Keratinocyte (primary cell): ENCODE measurements around the gene HLA-C. TPM values are rescaled to one million over a fixed set of nuclear protein-coding genes. Genes with fewer than 3 reads are reported as not detected.

Experiments
- DNase-seq: peaks from one replicate; pipeline ENCODE4 v3.0.0-alpha.2; 2011; ENCODE audit warnings: low read depth, missing footprints, low spot score
- FAIRE-seq: peaks from 2 replicates; lab custom pipeline; 2011; peaks lifted over from hg19 to GRCh38; lab: Jason Lieb, UNC
- H2AFZ ChIP-seq: 2 replicates; pipeline ENCODE4 v1.6.0; 2012; ENCODE audit warnings: low read length, control low read depth, inconsistent platforms; ENCODE audit not compliant: control insufficient read depth
- H3K27ac ChIP-seq: 2 replicates; pipeline ENCODE4 v1.5.1; 2011; ENCODE audit warnings: low read length; ENCODE audit not compliant: control insufficient read depth, insufficient read depth
- H3K27me3 ChIP-seq: 3 replicates; pipeline ENCODE4 v1.6.0; 2011; ENCODE audit warnings: low read length; ENCODE audit not compliant: control insufficient read depth, insufficient read depth; ENCODE audit errors: extremely low read depth
- H3K36me3 ChIP-seq, 2 experiments: 2 replicates in 1 of 2; 3 replicates in 1 of 2; pipeline ENCODE4 v1.5.1; 2011; ENCODE audit warnings: low read length in 2 of 2, mild to moderate bottlenecking in 1 of 2; ENCODE audit not compliant: control insufficient read depth in 2 of 2, insufficient read depth in 2 of 2; ENCODE audit errors: extremely low read depth in 1 of 2
- H3K4me1 ChIP-seq: 3 replicates; pipeline ENCODE4 v1.5.1; 2011; ENCODE audit warnings: low read length; ENCODE audit not compliant: control insufficient read depth, insufficient read depth; ENCODE audit errors: extremely low read depth
- H3K4me2 ChIP-seq: 3 replicates; pipeline ENCODE4 v1.6.0; 2011; ENCODE audit warnings: low read depth, low read length; ENCODE audit not compliant: control insufficient read depth, insufficient read depth; ENCODE audit errors: extremely low read depth
- H3K4me3 ChIP-seq, 3 experiments: fragments of 200-600 bp in 1 of 3; sonication (generic) in 1 of 3; 2 replicates in 2 of 3; 3 replicates in 1 of 3; pipeline ENCODE4 v1.5.1; 2011 to 2016; ENCODE audit warnings: low read length in 3 of 3, mild to moderate bottlenecking in 3 of 3, control low read depth in 2 of 3, inconsistent platforms in 1 of 3, low read depth in 1 of 3, mixed read lengths in 1 of 3, mixed run types in 1 of 3, moderate library complexity in 1 of 3; ENCODE audit not compliant: control insufficient read depth in 2 of 3, insufficient read depth in 2 of 3; ENCODE audit errors: extremely low read depth in 1 of 3
- H3K79me2 ChIP-seq: 2 replicates; pipeline ENCODE4 v1.6.0; 2012; ENCODE audit warnings: low read length; ENCODE audit not compliant: control insufficient read depth, insufficient read depth
- H3K9ac ChIP-seq: 3 replicates; pipeline ENCODE4 v1.6.0; 2011; ENCODE audit warnings: low read length; ENCODE audit not compliant: control insufficient read depth, insufficient read depth; ENCODE audit errors: extremely low read depth
- H3K9me1 ChIP-seq: 3 replicates; pipeline ENCODE4 v1.6.0; 2011; ENCODE audit warnings: low read length; ENCODE audit not compliant: control insufficient read depth, insufficient read depth; ENCODE audit errors: extremely low read depth
- H3K9me3 ChIP-seq: 2 replicates; pipeline ENCODE4 v1.5.1; 2012; ENCODE audit warnings: low read depth, low read length; ENCODE audit not compliant: control insufficient read depth
- H4K20me1 ChIP-seq: 3 replicates; pipeline ENCODE4 v1.6.0; 2011; ENCODE audit warnings: low read length; ENCODE audit not compliant: control insufficient read depth, insufficient read depth; ENCODE audit errors: extremely low read depth
- EZH2 ChIP-seq: IDR thresholded peaks from one replicate; pipeline ENCODE4 v1.6.1; 2012; ENCODE audit warnings: inconsistent platforms, mild to moderate bottlenecking, low read length, moderate library complexity
- dilution Hi-C: fragments of 300-500 bp; cut with MboI; formaldehyde crosslinking; loops from one replicate; pipeline ENCODE4 v1.7.0; 2020; ENCODE audit warnings: low sequenced_read_pairs; ENCODE audit not compliant: extremely low pct_ligation_motif_present
- polyA plus RNA-seq, 5 experiments: library from polyadenylated mRNA; depleted of rRNA in 3 of 5; stranded (reverse) in 3 of 5; stranded (forward) in 1 of 5; unstranded in 1 of 5; fragments of >200 nt; gene quantifications; 1 replicate in 1 of 5; 2 replicates in 3 of 5; 3 replicates in 1 of 5; pipeline versions ENCODE4 v1.2.1 to v1.2.3, GENCODE V29; 2011 to 2012; ENCODE audit warnings: missing spikeins in 2 of 5, low read depth in 1 of 5, low replicate concordance in 1 of 5
- TF ChIP-seq, protein P1 (sequence below), 3 experiments: IDR thresholded peaks in 1 of 3; conservative IDR thresholded peaks in 1 of 3; optimal IDR thresholded peaks in 1 of 3; 2 replicates in 2 of 3; 3 replicates in 1 of 3; pipeline versions ENCODE3 to v1.5.1; 2011; ENCODE audit warnings: low read length in 3 of 3, mild to moderate bottlenecking in 3 of 3, moderate library complexity in 2 of 3, control low read depth in 1 of 3, inconsistent platforms in 1 of 3; ENCODE audit not compliant: insufficient read depth in 2 of 3; ENCODE audit errors: extremely low read depth in 1 of 3

Gene HLA-C
- polyA plus RNA-seq, 1 donor (not counting 4 experiments of a cell fraction or from before 2014, with no cell fraction given) = 330 TPM

DNA sequence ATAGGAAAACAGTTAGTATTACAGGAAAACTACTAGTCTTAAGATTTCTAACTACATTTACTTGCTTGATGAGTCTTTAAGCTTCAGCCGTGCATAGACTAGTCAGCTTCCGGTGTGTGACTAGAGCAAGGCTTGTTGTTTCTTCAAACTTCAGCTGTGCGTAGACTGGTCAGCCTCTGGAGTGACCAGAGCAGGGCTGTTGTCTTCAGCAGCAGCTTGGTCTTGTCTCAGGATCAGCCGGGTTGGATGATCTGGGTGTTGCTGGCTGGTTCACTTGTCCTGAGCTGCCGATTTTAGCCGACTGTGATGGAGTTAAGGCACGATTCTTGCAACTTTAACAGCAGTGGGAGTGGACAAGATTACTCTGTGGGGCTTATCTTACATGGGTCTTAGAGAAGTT lies 44.7 kb downstream of the HLA-C start:
- no peak overlapping the region for H3K9ac ChIP-seq
- H3K27ac ChIP-seq = no peak overlapping the region
- H3K9me3 ChIP-seq = no peaks in the 10 kb centered on the region
- no peaks in the 10 kb centered on the region for H3K9me1 ChIP-seq
- no peaks in the 10 kb centered on the region for H3K79me2 ChIP-seq
- dilution Hi-C loops = loop anchor here (25.0 kb wide), 1 partner anchor 110 kb away; no protein-coding TSS in a partner anchor
- H3K27me3 ChIP-seq = no peaks in the 10 kb centered on the region
- H4K20me1 ChIP-seq = no peaks in the 10 kb centered on the region
- no peak for TF ChIP-seq EZH2
- TF ChIP-seq, protein P1, sequence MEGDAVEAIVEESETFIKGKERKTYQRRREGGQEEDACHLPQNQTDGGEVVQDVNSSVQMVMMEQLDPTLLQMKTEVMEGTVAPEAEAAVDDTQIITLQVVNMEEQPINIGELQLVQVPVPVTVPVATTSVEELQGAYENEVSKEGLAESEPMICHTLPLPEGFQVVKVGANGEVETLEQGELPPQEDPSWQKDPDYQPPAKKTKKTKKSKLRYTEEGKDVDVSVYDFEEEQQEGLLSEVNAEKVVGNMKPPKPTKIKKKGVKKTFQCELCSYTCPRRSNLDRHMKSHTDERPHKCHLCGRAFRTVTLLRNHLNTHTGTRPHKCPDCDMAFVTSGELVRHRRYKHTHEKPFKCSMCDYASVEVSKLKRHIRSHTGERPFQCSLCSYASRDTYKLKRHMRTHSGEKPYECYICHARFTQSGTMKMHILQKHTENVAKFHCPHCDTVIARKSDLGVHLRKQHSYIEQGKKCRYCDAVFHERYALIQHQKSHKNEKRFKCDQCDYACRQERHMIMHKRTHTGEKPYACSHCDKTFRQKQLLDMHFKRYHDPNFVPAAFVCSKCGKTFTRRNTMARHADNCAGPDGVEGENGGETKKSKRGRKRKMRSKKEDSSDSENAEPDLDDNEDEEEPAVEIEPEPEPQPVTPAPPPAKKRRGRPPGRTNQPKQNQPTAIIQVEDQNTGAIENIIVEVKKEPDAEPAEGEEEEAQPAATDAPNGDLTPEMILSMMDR (optimal IDR thresholded peaks at IDR 0.05 in 1 of 3, IDR thresholded peaks at IDR 0.05 in 1 of 3, conservative IDR thresholded peaks at IDR 0.05 in 1 of 3; ENCODE audit: extremely low read depth in 1 of 3, insufficient read depth in 2 of 3, low read length in 3 of 3) = no peak
- H3K36me3 ChIP-seq = no peaks in the 10 kb centered on the region
- H3K4me2 ChIP-seq = no peak overlapping the region
- DNase-seq (no peak), FAIRE-seq (no peak)
- H3K4me1 ChIP-seq = no peaks in the 10 kb centered on the region
- no peak overlapping the region for H3K4me3 ChIP-seq
- no peak overlapping the region for H2AFZ ChIP-seq

DNA sequence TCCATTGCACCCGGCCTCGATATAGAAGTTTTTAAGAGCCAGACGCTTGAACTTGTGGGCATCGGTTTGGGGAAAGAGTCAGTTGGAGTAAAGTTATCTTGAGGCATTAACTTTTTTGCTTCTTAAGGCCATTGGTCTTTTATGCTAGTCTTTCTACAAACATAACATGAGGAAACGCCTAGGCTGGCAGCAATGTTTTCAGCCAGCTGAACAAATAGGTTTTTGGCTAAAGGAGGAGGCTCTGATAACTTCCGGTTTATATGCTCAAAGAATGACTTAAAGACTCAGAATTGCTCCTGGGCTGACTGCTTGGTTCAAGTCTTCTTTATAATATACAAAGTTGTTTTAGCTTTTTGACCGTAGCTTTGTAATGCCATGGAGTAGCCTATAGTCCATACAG lies 46.2 kb downstream of the HLA-C start:
- H3K36me3 ChIP-seq = no peaks in the 10 kb centered on the region
- no peak for DNase-seq
- H4K20me1 ChIP-seq = no peaks in the 10 kb centered on the region
- dilution Hi-C loops = loop anchor here (25.0 kb wide), 1 partner anchor 112 kb away; no protein-coding TSS in a partner anchor
- TF ChIP-seq, protein P1 (optimal IDR thresholded peaks at IDR 0.05 in 1 of 3, IDR thresholded peaks at IDR 0.05 in 1 of 3, conservative IDR thresholded peaks at IDR 0.05 in 1 of 3; ENCODE audit: extremely low read depth in 1 of 3, insufficient read depth in 2 of 3, low read length in 3 of 3) = no peak
- no peak for TF ChIP-seq EZH2
- no peak overlapping the region for H2AFZ ChIP-seq
- H3K27me3 ChIP-seq = no peaks in the 10 kb centered on the region
- no peaks in the 10 kb centered on the region for H3K79me2 ChIP-seq
- no peak overlapping the region for H3K27ac ChIP-seq
- no peaks in the 10 kb centered on the region for H3K4me1 ChIP-seq
- no peak overlapping the region for H3K9ac ChIP-seq
- no peaks in the 10 kb centered on the region for H3K9me1 ChIP-seq
- no peak overlapping the region for H3K4me2 ChIP-seq
- no peaks in the 10 kb centered on the region for H3K9me3 ChIP-seq
- H3K4me3 ChIP-seq = no peak overlapping the region
- no peak for FAIRE-seq
